ENCODE data around the gene TTLL3. TPM values are rescaled to one million over a fixed set of nuclear protein-coding genes. Genes with fewer than 3 reads are reported as not detected.

TTLL3 gene
- polyA plus RNA-seq, 1 donor, result 35.6 TPM

- no peak for DNase-seq (ENCODE audit: low read depth)
Measured at GRCh38 chr3:9806137-9806536, 3.9 kb upstream of the TTLL3 start.

DNA sequence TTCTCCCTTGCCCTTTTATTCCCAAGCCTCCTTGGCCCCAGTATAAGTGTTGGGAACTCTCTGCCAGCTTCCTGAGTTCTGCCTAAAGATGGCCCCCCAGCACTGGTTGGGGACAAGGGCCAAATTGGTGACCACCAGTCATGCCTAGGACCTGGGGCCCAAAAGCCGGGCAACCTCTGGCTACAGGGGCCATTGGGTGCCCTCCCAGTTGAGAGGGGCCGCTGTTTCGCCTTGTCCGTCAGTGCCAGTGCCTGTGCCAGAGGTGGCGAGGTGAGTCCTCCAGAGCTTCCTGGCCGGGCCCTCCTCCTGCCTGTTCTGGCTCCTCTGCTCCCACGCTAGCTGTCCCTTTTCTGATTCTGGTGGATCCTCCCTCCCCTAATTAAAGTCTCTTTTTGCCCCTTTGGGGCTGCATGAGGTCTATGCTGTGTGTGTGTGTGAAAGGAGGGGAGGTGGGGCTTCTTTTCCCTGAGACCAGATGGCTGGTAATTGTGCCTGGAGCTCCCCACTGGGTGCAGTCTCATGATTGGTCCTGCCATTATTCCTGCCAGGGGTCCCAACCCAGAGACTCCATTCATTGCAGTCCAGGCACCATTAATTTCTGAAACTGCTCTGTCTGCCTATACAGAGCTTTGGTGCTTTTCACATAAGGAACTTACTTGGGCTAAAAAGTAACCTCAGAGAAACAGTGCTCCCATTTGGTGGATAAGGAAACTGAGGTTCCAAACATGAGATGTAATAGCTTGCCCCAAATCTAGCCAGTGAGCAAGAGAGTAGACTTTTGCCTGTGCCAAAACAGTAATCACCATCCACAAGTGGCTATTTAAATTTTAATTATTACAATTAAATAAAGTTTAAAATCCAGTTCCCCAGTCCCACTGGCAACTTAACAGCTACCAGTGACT lies 3.1 kb upstream of the TTLL3 start:
- DNase-seq (ENCODE audit: low read depth), result no peak

- DNase-seq (ENCODE audit: low read depth), result no peak
Measured at GRCh38 chr3:9807981-9808344, 2.1 kb upstream of the TTLL3 start.

GRCh38 chr3:9808345-9809037 lies 1.6 kb upstream of the TTLL3 start:
- DNase-seq (ENCODE audit: low read depth), result no peak

DNA sequence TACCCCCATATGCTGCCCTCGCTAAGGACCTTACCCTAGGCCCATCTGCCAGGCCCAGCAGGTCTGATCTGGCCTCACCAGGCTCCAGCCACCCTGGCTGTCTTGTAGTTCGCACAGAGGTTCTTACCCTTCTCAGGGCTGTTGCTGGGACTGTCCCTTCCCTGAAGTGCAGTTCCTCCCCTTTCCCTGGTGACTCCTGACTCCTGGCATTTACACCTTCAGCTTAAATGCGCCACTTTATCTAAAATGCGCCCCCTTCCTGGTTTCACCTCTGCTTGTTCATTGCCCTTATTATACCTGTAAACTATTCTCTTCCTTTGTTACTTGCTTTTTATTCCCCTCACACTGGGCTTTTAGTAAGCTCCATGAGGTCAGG lies 835 bp upstream of the TTLL3 start:
- no peak for DNase-seq (ENCODE audit: low read depth)

GRCh38 chr3:9810433-9810770 lies 340 bp downstream of the TTLL3 start:
- DNase-seq (ENCODE audit: low read depth), result no peak

GRCh38 chr3:9810846-9811245 lies 784 bp downstream of the TTLL3 start:
- DNase-seq (ENCODE audit: low read depth), result no peak

GRCh38 chr3:9812870-9813483 lies 2.9 kb downstream of the TTLL3 start:
- no peak for DNase-seq (ENCODE audit: low read depth)

GRCh38 chr3:9815986-9816385 lies 5.9 kb downstream of the TTLL3 start:
- DNase-seq (ENCODE audit: low read depth), result no peak

- DNase-seq (ENCODE audit: low read depth), result no peak
Measured at GRCh38 chr3:9817436-9817835, 7.4 kb downstream of the TTLL3 start.

GRCh38 chr3:9818666-9819335 lies 8.7 kb downstream of the TTLL3 start:
- DNase-seq (ENCODE audit: low read depth), result no peak

- no peak for DNase-seq (ENCODE audit: low read depth)
Measured at GRCh38 chr3:9820543-9820942, 10.5 kb downstream of the TTLL3 start.

- DNase-seq (ENCODE audit: low read depth), result no peak
Measured at GRCh38 chr3:9820946-9821345, 10.9 kb downstream of the TTLL3 start.

- DNase-seq (ENCODE audit: low read depth), result no peak
Measured at GRCh38 chr3:9825451-9826040, 15.5 kb downstream of the TTLL3 start.

DNA sequence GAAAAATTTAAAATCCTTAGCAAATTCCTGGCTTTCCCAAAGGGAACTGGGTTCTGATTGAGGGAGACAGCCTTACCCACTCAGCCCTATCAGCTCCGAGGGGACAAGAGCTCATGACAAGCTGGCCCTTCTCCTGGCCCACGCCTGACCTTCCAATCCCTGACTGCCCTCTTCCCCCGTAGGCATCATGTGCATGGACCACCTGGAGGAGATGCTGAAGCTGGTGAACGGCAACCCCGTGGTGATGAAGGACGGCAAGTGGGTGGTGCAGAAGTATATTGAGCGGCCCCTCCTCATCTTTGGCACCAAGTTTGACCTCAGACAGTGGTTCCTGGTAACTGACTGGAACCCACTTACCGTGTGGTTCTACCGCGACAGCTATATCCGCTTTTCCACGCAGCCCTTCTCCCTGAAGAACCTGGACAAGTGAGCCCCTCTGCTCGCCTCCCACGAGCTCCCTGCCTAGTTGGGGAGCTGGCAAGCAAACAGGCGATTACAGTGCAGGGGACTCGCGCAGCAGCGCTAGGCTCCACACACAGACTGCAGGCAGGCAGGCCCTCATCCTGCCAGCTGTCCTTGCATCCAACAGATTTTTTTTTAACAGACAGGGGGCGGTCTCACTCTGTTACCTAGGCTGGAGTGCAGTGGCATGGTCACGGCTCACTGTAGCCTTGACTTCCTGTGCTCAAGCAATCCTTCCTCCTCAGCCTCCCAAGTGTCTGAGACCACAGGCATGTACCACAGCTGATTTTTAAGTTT lies 16.9 kb downstream of the TTLL3 start:
- DNase-seq (ENCODE audit: low read depth), result no peak

DNA sequence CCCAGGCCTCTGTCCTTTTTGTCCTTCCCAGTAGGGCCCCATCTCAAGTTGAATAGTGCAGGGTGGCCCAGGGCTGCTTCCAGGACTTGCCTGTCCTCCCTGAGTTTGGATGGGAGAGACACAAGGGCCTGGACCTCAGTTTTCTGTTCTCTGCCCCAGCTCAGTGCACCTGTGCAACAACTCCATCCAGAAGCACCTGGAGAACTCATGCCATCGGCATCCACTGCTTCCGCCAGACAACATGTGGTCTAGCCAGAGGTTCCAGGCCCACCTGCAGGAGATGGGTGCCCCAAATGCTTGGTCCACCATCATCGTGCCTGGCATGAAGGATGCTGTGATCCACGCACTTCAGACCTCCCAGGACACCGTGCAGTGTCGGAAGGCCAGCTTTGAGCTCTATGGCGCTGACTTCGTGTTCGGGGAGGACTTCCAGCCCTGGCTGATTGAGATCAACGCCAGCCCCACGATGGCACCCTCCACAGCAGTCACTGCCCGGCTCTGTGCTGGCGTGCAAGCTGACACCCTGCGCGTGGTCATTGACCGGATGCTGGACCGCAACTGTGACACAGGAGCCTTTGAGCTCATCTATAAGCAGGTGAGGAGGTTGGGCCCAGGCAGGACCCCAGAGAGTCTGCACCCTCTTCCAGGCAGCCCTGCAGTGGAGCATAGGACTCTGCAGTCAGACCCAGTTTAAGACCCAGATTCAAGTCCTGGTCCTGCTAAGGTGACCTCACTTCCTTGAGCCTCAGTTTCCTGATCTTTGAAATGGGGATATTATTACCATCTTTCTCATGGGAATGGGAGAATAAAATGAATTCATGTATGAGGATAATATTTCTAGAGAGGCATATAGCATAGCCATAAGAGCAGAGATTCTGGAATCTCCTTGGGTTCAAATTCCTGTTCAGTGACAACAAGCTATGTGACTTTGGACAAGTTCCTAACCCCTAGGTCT lies 19.0 kb downstream of the TTLL3 start:
- no peak for DNase-seq (ENCODE audit: low read depth)

DNA sequence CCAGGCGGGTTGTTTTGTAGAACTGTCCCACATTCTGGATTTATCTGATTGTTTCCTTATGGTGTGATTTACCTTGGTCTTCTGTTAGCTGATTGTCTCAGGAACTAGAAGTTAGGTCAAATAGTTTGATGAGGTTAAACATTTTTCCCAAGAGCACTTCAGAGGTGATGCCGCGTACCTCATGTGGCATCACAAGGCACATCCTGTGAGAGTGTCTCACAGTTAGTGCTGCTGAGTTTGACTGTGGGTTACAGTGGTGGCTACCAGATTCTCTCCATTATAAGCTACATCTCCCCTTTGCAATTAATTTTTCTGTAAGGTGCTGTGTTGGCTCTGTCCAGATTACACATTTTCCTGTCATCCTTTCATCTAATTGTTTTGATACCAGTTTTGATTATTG lies 21.2 kb downstream of the TTLL3 start:
- DNase-seq (ENCODE audit: low read depth), result no peak

DNA sequence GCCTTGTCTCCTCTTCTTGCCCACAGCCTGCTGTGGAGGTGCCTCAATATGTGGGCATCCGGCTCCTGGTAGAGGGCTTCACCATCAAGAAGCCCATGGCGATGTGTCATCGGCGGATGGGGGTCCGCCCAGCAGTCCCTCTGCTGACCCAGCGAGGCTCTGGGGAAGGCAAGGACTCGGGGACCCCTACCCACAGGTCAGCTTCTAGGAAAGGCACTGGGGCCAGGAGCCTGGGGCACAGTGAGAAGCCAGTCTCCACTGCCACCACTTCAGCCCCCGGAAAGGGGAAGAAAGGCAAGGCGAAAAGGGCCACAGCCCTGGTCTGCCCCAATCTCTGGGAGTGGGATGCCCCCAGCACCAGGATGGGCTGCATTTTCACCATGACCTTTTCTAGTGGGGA lies 23.0 kb downstream of the TTLL3 start:
- no peak for DNase-seq (ENCODE audit: low read depth)

- DNase-seq (ENCODE audit: low read depth), result no peak
Measured at GRCh38 chr3:9834520-9835380, 24.7 kb downstream of the TTLL3 start.

Data from forelimb muscle (tissue), 1 donor.